Upper lobe of right lung (tissue), 1 donor: ENCODE measurements around the gene POLD2. TPM values are rescaled to one million over a fixed set of nuclear protein-coding genes. Genes with fewer than 3 reads are reported as not detected.

ENCODE experiments used
- ATAC-seq: fragments of 200-7000 bp; cut with Tn5 transposase; one replicate; pipeline ENCODE4 v1.9.1; 2020; ENCODE audit warnings: mild to moderate bottlenecking, moderate library complexity
- DNase-seq: peaks from one replicate; pipeline ENCODE4 v3.0.0-alpha.2; 2020
- H3K27ac ChIP-seq: fragments of 200-600 bp; one replicate; pipeline ENCODE4 v1.8.0; 2022
- H3K27me3 ChIP-seq: fragments of 200-600 bp; one replicate; pipeline ENCODE4 v1.8.0; 2022; ENCODE audit warnings: mild to moderate bottlenecking
- H3K36me3 ChIP-seq: fragments of 200-600 bp; one replicate; pipeline ENCODE4 v1.8.0; 2022
- H3K4me1 ChIP-seq: fragments of 200-600 bp; one replicate; pipeline ENCODE4 v1.8.0; 2022
- H3K4me3 ChIP-seq: fragments of 200-600 bp; one replicate; pipeline ENCODE4 v1.8.0; 2022; ENCODE audit warnings: mild to moderate bottlenecking
- H3K9me3 ChIP-seq: fragments of 200-600 bp; one replicate; pipeline ENCODE4 v1.8.0; 2022
- intact Hi-C: fragments of 100-400 bp; cut with DNase I; formaldehyde crosslinking; loops from one replicate; pipeline ENCODE4 v1.11.0; 2022
- total RNA-seq: library from RNA; stranded (reverse); fragmentation: NEBNext Ultra II Directional; extraction: Animal tissue kit (Norgen Biotek cat#: 25700); gene quantifications from one replicate; pipeline ENCODE4 v1.2.1, GENCODE V29; 2021
- TF ChIP-seq, protein P1 (sequence below): fragments of 200-600 bp; IDR thresholded peaks from one replicate; pipeline ENCODE4 v1.8.0; 2022; ENCODE audit warnings: antibody characterized with exemption
- donor health status: DM: no; HTN: yes; CAD: no; lungs with severe emphysema.

POLD2 gene
- total RNA-seq, 1 donor from 2014 or later = 60.2 TPM

DNA sequence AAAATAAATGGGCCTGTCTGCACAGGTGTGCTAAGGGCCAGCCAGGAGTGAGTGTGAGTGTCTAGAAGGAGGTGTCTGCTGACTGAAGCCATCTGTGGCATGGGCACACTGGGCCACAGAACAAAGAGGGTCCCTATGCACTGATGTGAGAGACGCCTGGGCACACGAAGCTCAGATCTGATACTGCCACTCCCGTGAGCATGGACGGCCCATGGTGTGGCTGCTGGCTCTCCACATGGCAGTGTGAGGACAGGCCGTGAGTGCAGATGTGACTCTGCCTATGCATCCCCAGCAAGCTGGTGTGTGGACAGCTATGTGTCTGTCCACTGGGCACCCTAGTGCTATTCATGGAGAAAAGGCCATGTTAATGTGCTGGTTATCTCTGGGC, 30.6 kb upstream of the POLD2 start:
- no peak overlapping the region for H3K27ac ChIP-seq
- TF ChIP-seq, protein P1, sequence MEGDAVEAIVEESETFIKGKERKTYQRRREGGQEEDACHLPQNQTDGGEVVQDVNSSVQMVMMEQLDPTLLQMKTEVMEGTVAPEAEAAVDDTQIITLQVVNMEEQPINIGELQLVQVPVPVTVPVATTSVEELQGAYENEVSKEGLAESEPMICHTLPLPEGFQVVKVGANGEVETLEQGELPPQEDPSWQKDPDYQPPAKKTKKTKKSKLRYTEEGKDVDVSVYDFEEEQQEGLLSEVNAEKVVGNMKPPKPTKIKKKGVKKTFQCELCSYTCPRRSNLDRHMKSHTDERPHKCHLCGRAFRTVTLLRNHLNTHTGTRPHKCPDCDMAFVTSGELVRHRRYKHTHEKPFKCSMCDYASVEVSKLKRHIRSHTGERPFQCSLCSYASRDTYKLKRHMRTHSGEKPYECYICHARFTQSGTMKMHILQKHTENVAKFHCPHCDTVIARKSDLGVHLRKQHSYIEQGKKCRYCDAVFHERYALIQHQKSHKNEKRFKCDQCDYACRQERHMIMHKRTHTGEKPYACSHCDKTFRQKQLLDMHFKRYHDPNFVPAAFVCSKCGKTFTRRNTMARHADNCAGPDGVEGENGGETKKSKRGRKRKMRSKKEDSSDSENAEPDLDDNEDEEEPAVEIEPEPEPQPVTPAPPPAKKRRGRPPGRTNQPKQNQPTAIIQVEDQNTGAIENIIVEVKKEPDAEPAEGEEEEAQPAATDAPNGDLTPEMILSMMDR = no peak
- intact Hi-C loops = no loop called here
- ATAC-seq (no peak), DNase-seq (no peak)
- H3K9me3 ChIP-seq = no peaks in the 10 kb centered on the region
- no peaks in the 10 kb centered on the region for H3K4me1 ChIP-seq
- no peak overlapping the region for H3K4me3 ChIP-seq
- no peaks in the 10 kb centered on the region for H3K36me3 ChIP-seq
- H3K27me3 ChIP-seq = no peaks in the 10 kb centered on the region

DNA sequence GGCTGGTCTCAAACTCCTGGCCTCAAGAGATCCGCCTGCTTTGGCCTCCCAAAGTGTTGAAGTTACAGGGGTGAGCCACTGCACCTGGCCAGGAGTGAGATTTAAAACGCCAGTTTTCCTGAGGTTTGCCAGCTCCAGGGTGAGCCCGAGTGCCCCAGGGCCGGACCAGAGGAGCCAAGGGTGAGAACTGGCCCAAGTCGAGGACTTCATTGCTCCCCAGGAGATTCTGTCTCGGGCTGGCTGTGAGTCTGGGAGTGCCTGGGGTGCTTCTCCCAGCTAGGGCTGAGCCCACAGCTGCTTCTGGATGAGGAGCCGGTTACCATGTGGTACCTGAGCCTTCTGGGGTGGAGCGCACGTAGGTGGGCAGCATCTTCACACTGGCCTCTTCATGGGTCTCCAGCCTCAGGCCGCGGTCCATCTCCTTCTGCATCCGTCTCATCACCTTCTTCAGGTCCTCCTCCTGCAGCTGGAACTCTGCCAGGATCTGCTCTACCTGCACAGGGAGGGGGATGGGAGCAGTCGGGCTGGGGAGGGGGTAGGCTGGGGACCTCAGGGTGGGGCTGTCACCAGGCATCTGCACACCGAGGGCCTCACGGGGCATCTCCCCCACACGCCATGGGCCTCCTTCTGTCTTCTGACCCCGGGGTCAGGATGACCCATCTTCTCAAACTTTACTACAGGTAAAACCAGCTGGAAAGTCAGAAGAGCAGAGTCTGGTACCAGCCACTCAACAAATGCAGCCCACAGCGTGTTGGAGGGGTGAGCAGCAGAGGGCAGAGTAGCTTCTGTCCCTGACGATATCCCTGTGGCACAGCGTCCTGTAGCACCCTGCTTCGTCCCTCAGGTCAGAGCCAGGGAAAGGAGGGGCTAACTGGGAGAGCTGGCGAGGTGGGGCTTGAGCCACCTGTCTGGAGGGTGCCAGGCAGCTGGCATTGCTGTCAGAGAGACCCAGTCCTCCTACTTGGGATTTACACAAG, 29.9 kb upstream of the POLD2 start:
- TF ChIP-seq, protein P1 = no peak
- Histone ChIP-seq H3K9me3 (no peaks in the 10 kb centered on the region), H3K27ac (no peak overlapping the region), H3K4me3 (no peak overlapping the region), H3K36me3 (no peaks in the 10 kb centered on the region), H3K4me1 (no peaks in the 10 kb centered on the region), H3K27me3 (no peaks in the 10 kb centered on the region)
- ATAC-seq = no peak
- DNase-seq = no peak
- intact Hi-C loops = no loop called here

DNA sequence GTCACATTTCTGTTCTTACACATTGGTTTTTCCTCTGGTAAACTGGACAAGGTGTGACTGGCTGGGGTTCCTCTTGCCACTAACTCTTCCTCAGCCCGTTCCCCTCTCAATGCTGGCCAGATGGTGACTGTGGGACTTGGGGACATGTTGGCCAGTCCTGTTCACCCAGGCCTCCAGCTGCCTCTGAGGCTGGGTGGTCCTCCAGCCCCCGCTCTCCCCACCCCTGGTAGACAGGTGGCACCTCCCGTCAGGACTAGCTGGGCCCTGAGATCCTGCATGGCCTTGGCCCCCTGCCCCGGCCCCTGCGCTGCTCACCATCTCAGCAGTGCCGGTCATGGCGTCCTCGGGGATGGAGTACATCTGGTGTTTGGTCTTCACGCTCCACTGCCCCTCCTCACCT, 28.6 kb upstream of the POLD2 start:
- intact Hi-C loops = no loop called here

DNA sequence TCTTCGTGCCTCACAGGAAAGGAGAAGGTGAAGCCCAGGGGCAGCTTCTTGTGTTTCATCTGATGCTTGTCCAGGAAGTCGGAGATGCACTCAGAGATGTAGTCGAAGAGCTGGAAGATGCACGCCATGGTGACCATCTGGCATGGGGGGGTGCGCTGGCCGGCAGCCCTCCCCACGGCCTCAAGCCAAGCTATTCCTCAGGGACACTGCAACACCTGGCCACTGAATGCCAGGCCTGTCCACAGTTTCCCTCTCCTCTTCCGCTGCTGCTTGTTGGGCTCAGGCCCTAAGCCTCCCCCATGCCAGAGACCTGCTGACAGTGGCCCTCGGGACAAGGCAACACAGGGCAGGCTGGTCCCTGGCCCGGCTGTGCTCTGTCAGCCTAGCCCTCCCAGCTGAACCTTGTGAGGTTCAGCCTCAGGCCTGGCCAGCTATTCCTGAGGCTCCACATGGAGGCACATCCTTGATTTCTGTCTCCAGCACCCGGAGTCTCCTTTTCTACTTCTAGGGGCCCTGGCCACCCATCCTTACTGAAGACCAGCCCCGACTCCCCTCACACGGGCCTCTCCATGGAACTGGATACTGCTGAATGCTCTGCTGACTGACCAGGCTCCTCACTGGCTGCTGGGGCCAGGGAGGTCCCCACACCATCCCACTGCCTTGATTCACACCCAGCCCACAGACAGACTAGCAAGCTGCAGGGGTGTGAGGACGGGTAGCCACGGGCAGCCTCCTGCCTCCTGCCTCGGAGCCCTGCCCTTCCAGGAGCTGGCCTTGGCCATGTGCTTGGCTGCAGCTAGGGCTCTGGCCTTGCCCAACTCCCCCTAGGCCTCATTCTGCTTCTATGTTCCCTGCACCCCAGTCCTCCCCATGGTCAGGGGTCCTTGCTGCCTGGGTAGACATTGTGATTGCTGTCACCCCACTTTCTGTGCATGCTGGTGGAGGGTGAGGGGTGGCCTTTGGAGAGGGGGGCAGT, 27.9 kb upstream of the POLD2 start:
- no peak overlapping the region for H3K4me3 ChIP-seq
- intact Hi-C loops = no loop called here
- H3K4me1 ChIP-seq = no peaks in the 10 kb centered on the region
- TF ChIP-seq, protein P1 = no peak
- H3K36me3 ChIP-seq = no peaks in the 10 kb centered on the region
- H3K27ac ChIP-seq = no peak overlapping the region
- H3K9me3 ChIP-seq = no peaks in the 10 kb centered on the region
- DNase-seq (no peak), ATAC-seq (no peak)
- no peaks in the 10 kb centered on the region for H3K27me3 ChIP-seq

More for the DNA sequence above, 28.6 kb upstream of the POLD2 start:
- H3K27me3 ChIP-seq = no peaks in the 10 kb centered on the region
- ATAC-seq (no peak), DNase-seq (no peak)
- H3K36me3 ChIP-seq = no peaks in the 10 kb centered on the region
- no peak overlapping the region for H3K27ac ChIP-seq
- H3K9me3 ChIP-seq = no peaks in the 10 kb centered on the region
- H3K4me1 ChIP-seq = no peaks in the 10 kb centered on the region
- TF ChIP-seq, protein P1 = no peak
- H3K4me3 ChIP-seq = no peak overlapping the region

DNA sequence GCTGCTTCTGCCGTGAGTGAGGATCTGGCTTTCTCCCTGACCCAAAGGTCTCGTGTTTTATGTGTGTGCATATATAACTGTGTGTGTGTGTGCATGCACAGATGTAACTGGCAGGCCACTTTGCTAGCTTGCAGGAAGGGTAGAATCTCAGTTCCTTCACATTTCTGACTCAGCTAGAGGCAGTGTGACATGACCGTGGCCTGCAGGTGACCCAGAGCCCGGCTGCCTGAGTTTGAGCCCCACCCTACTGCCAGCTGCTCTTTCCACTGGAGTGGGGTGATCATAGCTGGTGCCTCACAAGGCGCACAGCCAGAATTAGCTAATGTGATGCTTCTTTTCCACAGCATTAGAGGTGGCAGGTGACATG, 27.1 kb upstream of the POLD2 start:
- H3K27me3 ChIP-seq = peaks cover 5% of the 10 kb centered on the region
- no peak for DNase-seq
- peaks cover 5% of the 10 kb centered on the region for H3K4me1 ChIP-seq
- no peak overlapping the region for H3K4me3 ChIP-seq
- no peaks in the 10 kb centered on the region for H3K9me3 ChIP-seq
- TF ChIP-seq, protein P1 = no peak
- H3K27ac ChIP-seq = no peak overlapping the region
- intact Hi-C loops = no loop called here
- no peak for ATAC-seq
- H3K36me3 ChIP-seq = no peaks in the 10 kb centered on the region
